Measurements from ENCODE around the gene TEAD1. TPM values are rescaled to one million over a fixed set of nuclear protein-coding genes. Genes with fewer than 3 reads are reported as not detected.
A peak's percentile ranks its signal among the peaks of the same experiment; 100 is the strongest.

Gene TEAD1
- total and polyA plus RNA-seq, 8 donors: 5.9 to 35.1 (median 22.0) TPM

DNA sequence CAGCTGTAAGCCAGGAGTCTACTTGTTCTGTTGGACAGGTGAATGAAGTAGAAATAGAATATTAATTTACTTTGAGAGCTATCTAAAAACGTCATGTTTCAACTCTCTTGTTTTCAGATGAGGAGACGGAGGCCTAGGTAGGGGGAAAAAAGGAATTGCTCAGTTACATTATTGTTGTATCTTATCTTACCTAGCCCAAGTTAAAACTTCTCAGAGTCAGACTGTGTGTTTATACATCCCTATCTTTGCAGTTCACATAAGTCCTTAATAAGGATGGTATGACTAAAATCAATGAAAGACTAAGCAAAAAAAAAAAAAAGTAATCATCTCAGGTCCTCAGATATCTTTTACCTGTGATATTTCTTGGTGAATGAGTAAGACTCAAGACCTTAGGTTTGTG lies 62.8 kb downstream of the TEAD1 start:
- no peak for TF ChIP-seq CTCF (IDR thresholded peaks at IDR 0.05)
- no peaks in the 10 kb centered on the region for H3K4me1 ChIP-seq
- H3K27ac ChIP-seq: no peak overlapping the region
- H3K36me3 ChIP-seq: no peaks in the 10 kb centered on the region
- ATAC-seq (no peak), FAIRE-seq (no peak), DNase-seq (no peak)
- intact Hi-C loops (cut with DNase I): no loop called here
- H3K27me3 ChIP-seq: no peaks in the 10 kb centered on the region
- no peaks in the 10 kb centered on the region for H3K9me3 ChIP-seq
- WGBS, 2 donors: 63 to 64% methylated on average over 2 of the region's 2 CpGs
- H3K4me3 ChIP-seq: no peak overlapping the region

- WGBS, 2 donors: 72 to 81% methylated on average over 1 of the region's 1 CpG
- TF ChIP-seq CTCF (IDR thresholded peaks at IDR 0.05): no peak
- FAIRE-seq (no peak), ATAC-seq (no peak), DNase-seq (no peak)
- H3K27ac ChIP-seq: no peak overlapping the region
- no peaks in the 10 kb centered on the region for H3K9me3 ChIP-seq
- peaks cover 0 to 9% (median 7%) of the 10 kb centered on the region in 3 donors for H3K4me1 ChIP-seq
- H3K27me3 ChIP-seq: no peaks in the 10 kb centered on the region
- no peaks in the 10 kb centered on the region for H3K36me3 ChIP-seq
- intact Hi-C loops (cut with DNase I): no loop called here
- no peak overlapping the region for H3K4me3 ChIP-seq
These were observed 67.5 kb downstream of the TEAD1 start for GRCh38 chr11:12741671-12742216.

DNA sequence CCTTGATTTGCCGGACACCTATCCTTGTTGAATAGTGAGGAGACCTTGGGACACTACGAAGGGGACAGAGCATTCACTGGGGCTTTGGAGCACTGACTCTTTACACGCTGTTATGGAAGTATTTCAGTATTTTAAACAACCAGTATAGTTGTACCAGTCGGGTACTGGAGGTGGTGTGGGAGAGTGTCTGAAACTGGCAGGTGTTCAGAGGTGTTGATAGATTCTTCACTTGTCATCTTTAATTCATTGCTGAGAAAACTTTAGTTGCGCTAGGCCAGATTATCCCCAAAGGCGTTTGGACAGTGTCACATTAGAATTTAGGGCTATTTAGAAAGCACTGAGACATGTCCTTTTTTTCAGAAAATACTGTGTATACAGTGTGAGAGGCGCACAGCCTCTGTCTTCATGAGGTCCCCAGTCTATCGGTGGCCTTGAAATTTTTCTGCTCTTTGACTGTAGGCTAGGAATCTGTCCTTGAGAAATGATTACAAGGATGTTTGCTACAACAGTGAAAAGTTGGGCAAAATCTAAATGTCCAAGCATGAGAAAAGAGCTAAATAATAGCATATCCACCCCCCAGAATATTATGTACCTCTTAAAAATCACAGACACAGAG lies 69.7 kb downstream of the TEAD1 start:
- TF ChIP-seq CTCF (IDR thresholded peaks at IDR 0.05): no peak
- no peak for ATAC-seq
- no peaks in the 10 kb centered on the region for H3K36me3 ChIP-seq
- intact Hi-C loops (cut with DNase I): no loop called here
- peaks cover 0 to 11% (median 9%) of the 10 kb centered on the region in 3 donors for H3K4me1 ChIP-seq
- H3K4me3 ChIP-seq: no peak overlapping the region
- no peak for FAIRE-seq
- no peaks in the 10 kb centered on the region for H3K27me3 ChIP-seq
- WGBS, 2 donors: 70 to 71% methylated on average over 8 of the region's 8 CpGs
- no peak for DNase-seq
- H3K9me3 ChIP-seq: no peaks in the 10 kb centered on the region
- no peak overlapping the region for H3K27ac ChIP-seq

GRCh38 chr11:12744826-12745502 lies 70.7 kb downstream of the TEAD1 start:
- H3K9me3 ChIP-seq: no peaks in the 10 kb centered on the region
- WGBS, 2 donors: 59 to 65% methylated on average over 10 of the region's 10 CpGs
- FAIRE-seq (no peak), ATAC-seq (peak in 3 of 4 donors; percentile 54 to 68 (median 65)), DNase-seq (no peak)
- no peak for TF ChIP-seq CTCF (IDR thresholded peaks at IDR 0.05)
- H3K27me3 ChIP-seq: no peaks in the 10 kb centered on the region
- intact Hi-C loops (cut with DNase I): no loop called here
- peak overlapping the region in 2 of 4 donors; percentile 11 to 42 for H3K27ac ChIP-seq
- H3K36me3 ChIP-seq: no peaks in the 10 kb centered on the region
- no peak overlapping the region for H3K4me3 ChIP-seq
- peaks cover 0 to 11% (median 9%) of the 10 kb centered on the region in 3 donors for H3K4me1 ChIP-seq

- H3K4me1 ChIP-seq: peaks cover 0 to 14% (median 11%) of the 10 kb centered on the region in 3 donors
- FAIRE-seq (no peak), ATAC-seq (peak in 2 of 4 donors; percentile 23 to 53), DNase-seq (no peak)
- intact Hi-C loops (cut with DNase I): no loop called here
- no peak overlapping the region for H3K4me3 ChIP-seq
- no peaks in the 10 kb centered on the region for H3K9me3 ChIP-seq
- peak overlapping the region in 1 of 4 donors; percentile 5 for H3K27ac ChIP-seq
- no peaks in the 10 kb centered on the region for H3K36me3 ChIP-seq
- no peaks in the 10 kb centered on the region for H3K27me3 ChIP-seq
- no peak for TF ChIP-seq CTCF (IDR thresholded peaks at IDR 0.05)
- WGBS, 2 donors: 66 to 70% methylated on average over 3 of the region's 3 CpGs
These were observed 71.6 kb downstream of the TEAD1 start for GRCh38 chr11:12745787-12746186.
